Measurements from ENCODE around the gene MLN. TPM values are rescaled to one million over a fixed set of nuclear protein-coding genes. Genes with fewer than 3 reads are reported as not detected.

Gene MLN
- total and polyA plus RNA-seq, 2 donors (not counting 1 experiment from before 2014, with no cell fraction given), result not detected

GRCh38 chr6:33824461-33825154 lies 20.8 kb upstream of the MLN start:
- ChIA-PET POLR2A (no interaction called here), CTCF (no interaction called here)
- H3K4me3 Mint-ChIP-seq, result no peak overlapping the region
- H3K27me3 Mint-ChIP-seq, result peaks cover 24% of the 10 kb centered on the region
- Histone ChIP-seq H3K9ac (ENCODE audit: low read length) (no peak overlapping the region), H2AFZ (ENCODE audit: insufficient read depth, low read depth, low read length, poor library complexity, severe bottlenecking) (no peak overlapping the region), H3K27me3 (replicated peaks in 1 of 4; ENCODE audit: control extremely low read depth in 1 of 4, control insufficient read depth in 3 of 4, insufficient read depth in 4 of 4, low read length in 3 of 4) (no peaks in the 10 kb centered on the region), H3K27ac (ENCODE audit: low read length in 2 of 2) (no peak overlapping the region), H3K4me2 (replicated peaks; ENCODE audit: low read depth, low read length, poor library complexity, severe bottlenecking) (no peak overlapping the region), H3K4me3 (ENCODE audit: control extremely low read depth in 1 of 5, extremely low read depth in 1 of 5, insufficient read depth in 1 of 5, low read depth in 2 of 5, low read length in 4 of 5) (no peak overlapping the region), H3K79me2 (ENCODE audit: control insufficient read depth, insufficient read depth, low read length) (no peaks in the 10 kb centered on the region), H3K36me3 (replicated peaks in 1 of 2; ENCODE audit: control extremely low read depth in 1 of 2, control insufficient read depth in 1 of 2, extremely low read depth in 1 of 2, insufficient read depth in 2 of 2, low read length in 1 of 2) (no peaks in the 10 kb centered on the region), H3K9me3 (ENCODE audit: control extremely low read depth in 1 of 3, control insufficient read depth in 2 of 3, insufficient read depth in 1 of 3, low read length in 2 of 3) (no peaks in the 10 kb centered on the region), H3K4me1 (ENCODE audit: control insufficient read depth in 2 of 2, insufficient read depth in 2 of 2, low read length in 2 of 2) (no peaks in the 10 kb centered on the region), H4K20me1 (ENCODE audit: control insufficient read depth, insufficient read depth, low read length, poor library complexity, severe bottlenecking) (no peaks in the 10 kb centered on the region)
- TF ChIP-seq CTCF (IDR thresholded peaks at IDR 0.05), result no peak
- no peak for TF ChIP-seq EZH2 (IDR thresholded peaks at IDR 0.05; ENCODE audit: borderline replicate concordance, insufficient read depth, low read depth, low read length, poor library complexity, severe bottlenecking)
- no peaks in the 10 kb centered on the region for H3K4me1 Mint-ChIP-seq
- intact Hi-C loops (cut with micrococcal nuclease), result no loop called here
- WGBS (ENCODE audit: insufficient coverage), result 90% methylated on average over 15 of the region's 15 CpGs
- no peaks in the 10 kb centered on the region for H3K9me3 Mint-ChIP-seq (ENCODE audit: insufficient read depth)
- no peak overlapping the region for H3K27ac Mint-ChIP-seq
- ATAC-seq (ENCODE audit: low read depth) (no peak), DNase-seq (no peak)

DNA sequence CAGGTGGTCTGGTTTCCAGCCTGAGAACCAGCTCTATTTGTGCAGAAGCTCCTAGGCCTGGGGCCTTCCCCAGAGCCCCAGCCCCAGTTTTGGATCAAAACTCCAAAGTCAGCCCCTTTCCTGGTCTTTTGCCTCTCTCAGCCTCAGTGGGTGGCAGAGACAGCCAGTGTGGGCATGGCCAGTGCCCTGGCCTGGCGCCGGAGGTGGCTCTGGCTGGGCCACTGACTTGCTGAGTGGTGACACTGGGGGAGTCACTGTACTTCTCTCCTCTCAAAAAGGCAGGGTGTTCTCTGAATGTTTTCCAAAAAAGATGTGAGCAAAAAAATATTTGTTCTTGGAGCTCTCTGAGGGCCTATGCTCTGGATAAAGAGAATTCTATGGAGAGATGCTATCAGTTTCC lies 20.0 kb upstream of the MLN start:
- H3K27me3 Mint-ChIP-seq, result peaks cover 26% of the 10 kb centered on the region
- no peak overlapping the region for H2AFZ ChIP-seq (ENCODE audit: insufficient read depth, low read depth, low read length, poor library complexity, severe bottlenecking)
- no peak overlapping the region for H3K4me3 ChIP-seq (ENCODE audit: control extremely low read depth in 1 of 5, extremely low read depth in 1 of 5, insufficient read depth in 1 of 5, low read depth in 2 of 5, low read length in 4 of 5)
- H3K36me3 ChIP-seq (replicated peaks in 1 of 2; ENCODE audit: control extremely low read depth in 1 of 2, control insufficient read depth in 1 of 2, extremely low read depth in 1 of 2, insufficient read depth in 2 of 2, low read length in 1 of 2), result no peaks in the 10 kb centered on the region
- H3K27me3 ChIP-seq (replicated peaks in 1 of 4; ENCODE audit: control extremely low read depth in 1 of 4, control insufficient read depth in 3 of 4, insufficient read depth in 4 of 4, low read length in 3 of 4), result no peaks in the 10 kb centered on the region
- no peaks in the 10 kb centered on the region for H4K20me1 ChIP-seq (ENCODE audit: control insufficient read depth, insufficient read depth, low read length, poor library complexity, severe bottlenecking)
- no peak overlapping the region for H3K27ac ChIP-seq (ENCODE audit: low read length in 2 of 2)
- TF ChIP-seq EZH2 (IDR thresholded peaks at IDR 0.05; ENCODE audit: borderline replicate concordance, insufficient read depth, low read depth, low read length, poor library complexity, severe bottlenecking) (no peak), CTCF (IDR thresholded peaks at IDR 0.05) (no peak)
- H3K4me2 ChIP-seq (replicated peaks; ENCODE audit: low read depth, low read length, poor library complexity, severe bottlenecking), result no peak overlapping the region
- H3K9me3 ChIP-seq (ENCODE audit: control extremely low read depth in 1 of 3, control insufficient read depth in 2 of 3, insufficient read depth in 1 of 3, low read length in 2 of 3), result no peaks in the 10 kb centered on the region
- ChIA-PET CTCF (no interaction called here), POLR2A (no interaction called here)
- H3K27ac Mint-ChIP-seq, result no peak overlapping the region
- WGBS (ENCODE audit: insufficient coverage), result 100% methylated on average over 2 of the region's 2 CpGs
- H3K9me3 Mint-ChIP-seq (ENCODE audit: insufficient read depth), result no peaks in the 10 kb centered on the region
- ATAC-seq (ENCODE audit: low read depth) (no peak), DNase-seq (no peak)
- no peak overlapping the region for H3K4me3 Mint-ChIP-seq
- no peaks in the 10 kb centered on the region for H3K79me2 ChIP-seq (ENCODE audit: control insufficient read depth, insufficient read depth, low read length)
- H3K4me1 Mint-ChIP-seq, result no peaks in the 10 kb centered on the region
- H3K9ac ChIP-seq (ENCODE audit: low read length), result no peak overlapping the region
- no peaks in the 10 kb centered on the region for H3K4me1 ChIP-seq (ENCODE audit: control insufficient read depth in 2 of 2, insufficient read depth in 2 of 2, low read length in 2 of 2)
- intact Hi-C loops (cut with micrococcal nuclease), result no loop called here

Data from B cell (primary cell).